Hepatocyte (in vitro differentiated cells): ENCODE results near the gene BLOC1S6. TPM values are rescaled to one million over a fixed set of nuclear protein-coding genes. Genes with fewer than 3 reads are reported as not detected.

Experiments
- DNase-seq: peaks from one replicate; pipeline ENCODE4 v3.0.0-alpha.2; 2016; ENCODE audit warnings: low spot score
- H2AFZ ChIP-seq: fragments of 200-600 bp; sonication (generic); 2 replicates; pipeline ENCODE4 v1.6.0; 2016; ENCODE audit warnings: antibody characterized with exemption, mild to moderate bottlenecking
- H3K27ac ChIP-seq: fragments of 200-600 bp; sonication (generic); 2 replicates; pipeline ENCODE4 v1.5.1; 2016; ENCODE audit warnings: mild to moderate bottlenecking
- H3K27me3 ChIP-seq: fragments of 200-600 bp; sonication (generic); 2 replicates; pipeline ENCODE4 v1.6.1; 2016
- H3K36me3 ChIP-seq: fragments of 200-600 bp; sonication (generic); replicated peaks from 2 replicates; pipeline ENCODE4 v1.5.1; 2016; ENCODE audit warnings: low read depth; ENCODE audit not compliant: insufficient read depth
- H3K4me1 ChIP-seq: fragments of 200-600 bp; sonication (generic); 2 replicates; pipeline ENCODE4 v1.5.1; 2016; ENCODE audit warnings: mild to moderate bottlenecking, moderate library complexity; ENCODE audit not compliant: insufficient read depth
- H3K4me2 ChIP-seq: fragments of 200-600 bp; sonication (generic); 2 replicates; pipeline ENCODE4 v1.6.0; 2016
- H3K4me3 ChIP-seq: fragments of 200-600 bp; sonication (generic); 2 replicates; pipeline ENCODE4 v1.5.1; 2016; ENCODE audit warnings: mild to moderate bottlenecking
- H3K79me2 ChIP-seq: fragments of 200-600 bp; sonication (generic); 2 replicates; pipeline ENCODE4 v1.6.0; 2017; ENCODE audit warnings: mild to moderate bottlenecking
- H3K9me2 ChIP-seq: fragments of 200-600 bp; sonication (generic); replicated peaks from 2 replicates; pipeline ENCODE4 v1.6.0; 2017; ENCODE audit warnings: mild to moderate bottlenecking; ENCODE audit not compliant: insufficient read depth
- H3K9me3 ChIP-seq: fragments of 200-600 bp; sonication (generic); 2 replicates; pipeline ENCODE4 v1.5.1; 2016; ENCODE audit warnings: low read depth, mild to moderate bottlenecking
- H4K20me1 ChIP-seq: fragments of 200-600 bp; sonication (generic); 2 replicates; pipeline ENCODE4 v1.6.0; 2016; ENCODE audit warnings: mild to moderate bottlenecking; ENCODE audit not compliant: insufficient read depth, poor library complexity, severe bottlenecking
- EZH2 ChIP-seq: fragments of 200-600 bp; sonication (generic); IDR thresholded peaks from 2 replicates; pipeline ENCODE4 v1.6.1; 2016; ENCODE audit warnings: antibody characterized with exemption, mild to moderate bottlenecking, borderline replicate concordance
- EZH2phosphoT487 ChIP-seq: fragments of 200-600 bp; sonication (generic); IDR thresholded peaks from one replicate; pipeline ENCODE4 v1.6.1; 2018; ENCODE audit warnings: antibody characterized with exemption, mild to moderate bottlenecking, low read depth, moderate library complexity; ENCODE audit not compliant: unreplicated experiment, severe bottlenecking
- WGBS: methylation state at CpG from one replicate; pipeline ENCODE4 v1.1.6; 2016; ENCODE audit warnings: low lambda C conversion rate; ENCODE audit errors: missing lambda C conversion rate; 5-methylcytosine and 5-hydroxymethylcytosine counted together
- polyA plus RNA-seq: library from polyadenylated mRNA; unstranded; fragments of >200 nt; fragmentation: Nextera tagmentation; extraction: Ambion mirVana; gene quantifications from 2 replicates; pipeline ENCODE4 v1.2.1, GENCODE V29; 2016
- total RNA-seq: library from RNA; depleted of rRNA; stranded (reverse); fragments of >200 nt; gene quantifications from 2 replicates; pipeline ENCODE4 v1.2.3, GENCODE V29; 2014
- TF ChIP-seq, protein P1 (sequence below): fragments of 200-600 bp; sonication (generic); IDR thresholded peaks from 2 replicates; pipeline ENCODE4 v1.5.1; 2016; ENCODE audit warnings: antibody characterized with exemption, mild to moderate bottlenecking; ENCODE audit not compliant: poor library complexity

BLOC1S6 gene
- total and polyA plus RNA-seq, 2 experiments from 2014 or later = 24.7 to 62.3 TPM

DNA sequence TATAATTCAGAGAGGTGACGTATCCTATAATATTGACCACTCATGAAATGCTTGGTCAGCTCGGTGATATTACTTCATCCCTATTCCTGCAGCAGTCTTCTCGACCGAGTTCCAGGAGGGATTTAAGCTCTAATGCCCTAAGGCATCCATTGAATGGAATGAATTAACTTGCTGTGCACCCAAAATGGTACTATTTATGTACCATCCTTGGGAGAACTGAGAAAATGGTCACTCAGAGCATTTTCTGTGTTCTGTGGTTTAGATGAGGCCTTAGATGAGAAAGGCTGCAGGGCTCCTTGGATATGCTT, 638 bp downstream of the BLOC1S6 start:
- no peak for DNase-seq
- no peaks in the 10 kb centered on the region for H4K20me1 ChIP-seq
- WGBS = 0% methylated on average over 4 of the region's 4 CpGs

DNA sequence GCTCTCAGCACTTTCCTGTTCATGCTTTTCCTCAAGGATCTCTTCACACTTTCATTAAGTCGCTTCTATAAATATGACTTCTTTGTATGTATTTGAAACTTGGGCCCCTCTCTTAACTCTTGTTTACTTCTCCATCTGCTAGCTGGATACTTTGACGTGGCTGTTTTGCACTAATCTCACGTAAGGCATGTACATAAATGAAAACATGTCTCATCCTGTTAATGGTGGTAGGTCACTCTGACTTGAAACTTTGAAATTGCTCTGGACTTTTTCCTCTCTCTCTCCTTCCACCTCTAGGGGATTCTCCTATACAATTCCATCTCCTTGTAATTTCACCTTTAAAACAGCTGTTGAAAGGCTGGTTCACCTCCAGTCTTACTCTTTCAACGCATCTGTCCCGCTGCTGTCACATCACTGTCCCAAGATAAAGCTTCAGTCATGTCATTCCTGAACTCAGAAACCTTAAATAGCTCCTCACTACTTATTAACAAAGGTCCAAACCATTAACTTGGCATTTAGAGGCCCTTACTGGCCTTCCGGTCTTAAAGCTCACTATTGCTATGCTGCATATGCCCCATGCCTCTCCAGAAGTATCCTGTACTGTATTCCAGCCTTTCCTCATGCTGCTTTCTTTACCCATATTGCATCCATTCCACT, 1.2 kb downstream of the BLOC1S6 start:
- Histone ChIP-seq H3K9me2 (no peaks in the 10 kb centered on the region), H3K27ac (peak overlapping the region; percentile 98), H4K20me1 (no peaks in the 10 kb centered on the region), H3K36me3 (peaks cover 5% of the 10 kb centered on the region), H3K27me3 (no peaks in the 10 kb centered on the region), H3K4me1 (peaks cover 23% of the 10 kb centered on the region), H2AFZ (no peak overlapping the region), H3K4me3 (peak overlapping the region; percentile 84), H3K4me2 (peak overlapping the region; percentile 88), H3K79me2 (peaks cover 64% of the 10 kb centered on the region), H3K9me3 (no peaks in the 10 kb centered on the region)
- TF ChIP-seq EZH2 (no peak), EZH2phosphoT487 (no peak)
- TF ChIP-seq, protein P1, sequence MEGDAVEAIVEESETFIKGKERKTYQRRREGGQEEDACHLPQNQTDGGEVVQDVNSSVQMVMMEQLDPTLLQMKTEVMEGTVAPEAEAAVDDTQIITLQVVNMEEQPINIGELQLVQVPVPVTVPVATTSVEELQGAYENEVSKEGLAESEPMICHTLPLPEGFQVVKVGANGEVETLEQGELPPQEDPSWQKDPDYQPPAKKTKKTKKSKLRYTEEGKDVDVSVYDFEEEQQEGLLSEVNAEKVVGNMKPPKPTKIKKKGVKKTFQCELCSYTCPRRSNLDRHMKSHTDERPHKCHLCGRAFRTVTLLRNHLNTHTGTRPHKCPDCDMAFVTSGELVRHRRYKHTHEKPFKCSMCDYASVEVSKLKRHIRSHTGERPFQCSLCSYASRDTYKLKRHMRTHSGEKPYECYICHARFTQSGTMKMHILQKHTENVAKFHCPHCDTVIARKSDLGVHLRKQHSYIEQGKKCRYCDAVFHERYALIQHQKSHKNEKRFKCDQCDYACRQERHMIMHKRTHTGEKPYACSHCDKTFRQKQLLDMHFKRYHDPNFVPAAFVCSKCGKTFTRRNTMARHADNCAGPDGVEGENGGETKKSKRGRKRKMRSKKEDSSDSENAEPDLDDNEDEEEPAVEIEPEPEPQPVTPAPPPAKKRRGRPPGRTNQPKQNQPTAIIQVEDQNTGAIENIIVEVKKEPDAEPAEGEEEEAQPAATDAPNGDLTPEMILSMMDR = no peak
- DNase-seq = peak; percentile 15
- WGBS = 39% methylated on average over 6 of the region's 6 CpGs

More for the DNA sequence above, 638 bp downstream of the BLOC1S6 start:
- H3K36me3 ChIP-seq = peaks cover 5% of the 10 kb centered on the region
- H2AFZ ChIP-seq = peak overlapping the region; percentile 92
- no peaks in the 10 kb centered on the region for H3K27me3 ChIP-seq
- H3K9me3 ChIP-seq = no peaks in the 10 kb centered on the region
- peak overlapping the region; percentile 98 for H3K27ac ChIP-seq
- TF ChIP-seq EZH2phosphoT487 = no peak
- TF ChIP-seq, protein P1 = no peak
- TF ChIP-seq EZH2 = no peak
- peak overlapping the region; percentile 84 for H3K4me3 ChIP-seq
- peak overlapping the region; percentile 88 for H3K4me2 ChIP-seq
- H3K4me1 ChIP-seq = peaks cover 23% of the 10 kb centered on the region
- peaks cover 60% of the 10 kb centered on the region for H3K79me2 ChIP-seq
- no peaks in the 10 kb centered on the region for H3K9me2 ChIP-seq

DNA sequence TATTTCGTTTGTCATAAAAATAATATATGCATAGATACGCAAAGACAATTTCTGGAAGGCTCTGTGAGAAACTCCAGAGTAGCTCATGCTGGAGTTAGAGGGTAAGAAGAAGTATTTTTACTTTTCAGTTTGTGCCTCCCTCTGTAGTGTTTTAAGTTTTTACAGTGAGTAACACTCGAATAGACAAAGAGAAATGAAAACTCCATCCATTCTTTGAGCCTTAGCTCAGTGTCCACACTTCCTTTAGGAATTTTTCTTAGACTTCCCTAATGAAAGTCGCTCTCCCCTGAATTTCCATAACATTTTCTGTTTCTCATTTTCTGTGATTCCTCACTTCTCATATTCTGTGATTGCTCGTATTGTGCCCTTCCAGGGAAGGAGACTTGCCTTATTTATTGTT, 2.1 kb downstream of the BLOC1S6 start:
- H4K20me1 ChIP-seq = no peaks in the 10 kb centered on the region
- H3K27me3 ChIP-seq = no peaks in the 10 kb centered on the region
- no peaks in the 10 kb centered on the region for H3K9me3 ChIP-seq
- H3K4me3 ChIP-seq = no peak overlapping the region
- peaks cover 5% of the 10 kb centered on the region for H3K36me3 ChIP-seq
- no peak for TF ChIP-seq EZH2
- no peak for TF ChIP-seq EZH2phosphoT487
- TF ChIP-seq, protein P1 = no peak
- peak overlapping the region; percentile 98 for H3K27ac ChIP-seq
- peaks cover 23% of the 10 kb centered on the region for H3K4me1 ChIP-seq
- 87% methylated on average over 5 of the region's 5 CpGs for WGBS
- no peak for DNase-seq
- peak overlapping the region; percentile 88 for H3K4me2 ChIP-seq
- no peak overlapping the region for H2AFZ ChIP-seq
- H3K9me2 ChIP-seq = no peaks in the 10 kb centered on the region
- peaks cover 74% of the 10 kb centered on the region for H3K79me2 ChIP-seq
